ENCODE measurements around the gene SUPT20H. TPM values are rescaled to one million over a fixed set of nuclear protein-coding genes. Genes with fewer than 3 reads are reported as not detected.

SUPT20H gene
- total and polyA plus RNA-seq, 12 donors: 17.9 to 55.2 (median 40.4) TPM

DNA sequence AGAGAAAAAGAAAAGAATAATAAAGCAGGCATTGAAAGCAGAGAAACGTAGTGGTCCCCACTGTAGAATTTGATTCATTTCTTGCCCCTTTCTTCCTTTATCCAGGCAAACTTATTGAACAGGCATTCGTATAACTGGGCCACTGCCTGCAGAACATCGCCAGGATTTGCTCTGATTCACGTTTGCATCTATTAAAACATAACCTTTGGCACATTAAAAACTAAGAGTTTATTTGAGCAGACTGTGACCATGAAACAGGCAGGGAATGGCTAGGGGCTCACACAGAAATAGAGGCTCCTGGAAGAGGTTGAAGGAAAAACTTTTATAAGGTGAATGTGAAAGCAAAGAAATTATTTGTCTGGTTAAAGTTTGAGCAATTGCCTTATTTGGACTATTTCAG is 12.5 kb upstream of the SUPT20H start:
- WGBS, 4 donors: 44 to 59% (median 49%) methylated on average over 4 of the region's 4 CpGs
- intact Hi-C loops (cut with DNase I): no loop called here
- H3K4me1 ChIP-seq (replicated peaks in 1 of 2): no peaks in the 10 kb centered on the region
- H3K4me3 ChIP-seq: no peak overlapping the region
- no peak for DNase-seq
- H3K36me3 ChIP-seq (replicated peaks in 1 of 2): no peaks in the 10 kb centered on the region
- H3K9me3 ChIP-seq (replicated peaks in 1 of 3): no peaks in the 10 kb centered on the region
- no peak overlapping the region for H3K27ac ChIP-seq
- TF ChIP-seq, protein P1, sequence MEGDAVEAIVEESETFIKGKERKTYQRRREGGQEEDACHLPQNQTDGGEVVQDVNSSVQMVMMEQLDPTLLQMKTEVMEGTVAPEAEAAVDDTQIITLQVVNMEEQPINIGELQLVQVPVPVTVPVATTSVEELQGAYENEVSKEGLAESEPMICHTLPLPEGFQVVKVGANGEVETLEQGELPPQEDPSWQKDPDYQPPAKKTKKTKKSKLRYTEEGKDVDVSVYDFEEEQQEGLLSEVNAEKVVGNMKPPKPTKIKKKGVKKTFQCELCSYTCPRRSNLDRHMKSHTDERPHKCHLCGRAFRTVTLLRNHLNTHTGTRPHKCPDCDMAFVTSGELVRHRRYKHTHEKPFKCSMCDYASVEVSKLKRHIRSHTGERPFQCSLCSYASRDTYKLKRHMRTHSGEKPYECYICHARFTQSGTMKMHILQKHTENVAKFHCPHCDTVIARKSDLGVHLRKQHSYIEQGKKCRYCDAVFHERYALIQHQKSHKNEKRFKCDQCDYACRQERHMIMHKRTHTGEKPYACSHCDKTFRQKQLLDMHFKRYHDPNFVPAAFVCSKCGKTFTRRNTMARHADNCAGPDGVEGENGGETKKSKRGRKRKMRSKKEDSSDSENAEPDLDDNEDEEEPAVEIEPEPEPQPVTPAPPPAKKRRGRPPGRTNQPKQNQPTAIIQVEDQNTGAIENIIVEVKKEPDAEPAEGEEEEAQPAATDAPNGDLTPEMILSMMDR (IDR thresholded peaks at IDR 0.05): no peak
- TF ChIP-seq POLR2A (IDR thresholded peaks at IDR 0.05): no peak
- H3K27me3 ChIP-seq: no peaks in the 10 kb centered on the region

DNA sequence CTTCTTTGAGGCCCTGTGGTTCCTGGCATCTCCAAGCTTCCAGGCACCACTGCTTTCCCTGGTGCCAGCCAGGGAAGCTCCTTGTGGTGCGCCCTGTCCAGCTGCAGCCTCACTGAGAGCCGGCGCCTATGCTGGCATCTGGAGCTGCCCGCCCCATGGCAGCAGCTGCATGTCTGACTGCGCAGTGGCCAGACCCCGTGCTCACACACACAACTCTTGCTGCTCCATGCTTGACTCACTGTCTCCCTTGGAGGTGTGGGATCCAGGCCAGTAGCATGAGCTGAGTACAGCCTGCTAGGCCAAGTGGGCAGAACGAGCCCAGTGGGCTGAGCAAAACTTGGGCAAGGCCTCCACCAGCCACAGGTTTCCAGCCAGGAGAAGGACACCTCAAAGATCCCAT is 11.5 kb upstream of the SUPT20H start:
- H3K36me3 ChIP-seq (replicated peaks in 1 of 2): no peaks in the 10 kb centered on the region
- DNase-seq: no peak
- no peaks in the 10 kb centered on the region for H3K4me1 ChIP-seq (replicated peaks in 1 of 2)
- H3K27me3 ChIP-seq: no peaks in the 10 kb centered on the region
- intact Hi-C loops (cut with DNase I): no loop called here
- TF ChIP-seq, protein P1 (IDR thresholded peaks at IDR 0.05): no peak
- TF ChIP-seq POLR2A (IDR thresholded peaks at IDR 0.05): no peak
- no peak overlapping the region for H3K27ac ChIP-seq
- no peak overlapping the region for H3K4me3 ChIP-seq
- no peaks in the 10 kb centered on the region for H3K9me3 ChIP-seq (replicated peaks in 1 of 3)
- WGBS, 4 donors: 63 to 93% (median 89%) methylated on average over 1 to 7 of the region's 7 CpGs

DNA sequence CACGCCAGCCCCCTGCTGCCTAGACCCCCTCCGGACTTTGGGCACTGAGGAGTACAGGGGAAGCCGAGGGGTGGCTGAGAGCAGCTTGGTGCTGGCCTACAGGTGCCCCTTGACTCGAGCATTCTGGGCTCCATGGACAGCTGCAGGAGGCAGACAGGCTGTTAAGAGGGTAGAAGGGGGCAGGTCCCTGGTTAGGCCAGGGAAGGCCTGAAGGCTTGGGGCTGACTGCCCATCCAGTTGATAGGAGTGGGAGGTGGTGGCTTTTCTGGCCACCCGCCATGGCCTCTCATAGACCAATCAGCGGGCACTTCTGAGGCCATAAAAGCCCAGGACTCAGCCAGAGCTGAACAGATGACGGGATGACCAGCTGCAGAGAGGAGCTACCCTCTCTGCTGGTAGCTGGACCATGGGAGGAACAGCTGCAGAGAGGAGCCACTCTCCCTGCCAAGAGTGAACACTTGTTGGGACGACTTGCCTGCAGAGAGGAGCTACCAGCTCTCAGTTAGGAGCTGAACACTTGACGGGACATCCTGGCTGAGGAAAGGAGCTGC is 10.7 kb upstream of the SUPT20H start:
- Histone ChIP-seq H3K4me3 (no peak overlapping the region), H3K4me1 (replicated peaks in 1 of 2) (no peaks in the 10 kb centered on the region), H3K27ac (no peak overlapping the region), H3K27me3 (no peaks in the 10 kb centered on the region), H3K9me3 (replicated peaks in 1 of 3) (no peaks in the 10 kb centered on the region), H3K36me3 (replicated peaks in 1 of 2) (no peaks in the 10 kb centered on the region)
- intact Hi-C loops (cut with DNase I): no loop called here
- no peak for DNase-seq
- TF ChIP-seq, protein P1 (IDR thresholded peaks at IDR 0.05): no peak
- TF ChIP-seq POLR2A (IDR thresholded peaks at IDR 0.05): no peak
- 83 to 89% (median 86%) methylated on average over 5 to 9 of the region's 9 CpGs for WGBS, 4 donors

DNA sequence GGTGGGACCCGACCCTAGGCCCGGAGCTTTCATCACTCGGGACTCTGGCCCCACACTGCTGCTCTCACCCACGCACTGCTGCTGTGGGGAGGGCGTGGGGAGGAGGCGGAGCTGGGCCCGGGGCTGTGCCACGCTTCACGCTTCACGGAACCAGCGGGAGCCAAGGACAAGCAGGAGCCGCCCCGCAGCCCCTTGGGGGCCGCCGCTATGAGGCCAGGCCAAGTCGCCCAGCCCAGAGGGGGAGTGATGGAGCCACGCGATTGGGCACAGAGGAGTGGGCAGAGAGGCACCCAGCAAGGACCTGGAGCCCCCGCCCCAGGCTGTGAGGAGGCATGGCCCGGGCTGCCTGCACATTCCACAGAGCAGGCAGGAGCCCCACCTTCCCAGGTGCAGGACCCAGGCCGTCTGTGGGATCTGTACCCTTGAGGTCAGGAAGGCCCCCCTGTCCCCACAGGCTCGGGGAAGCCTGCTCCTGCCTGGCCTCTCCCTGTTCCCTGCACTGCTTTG is 10.2 kb upstream of the SUPT20H start:
- no peaks in the 10 kb centered on the region for H3K9me3 ChIP-seq (replicated peaks in 1 of 3)
- H3K27ac ChIP-seq: no peak overlapping the region
- H3K4me3 ChIP-seq: no peak overlapping the region
- H3K36me3 ChIP-seq (replicated peaks in 1 of 2): no peaks in the 10 kb centered on the region
- 20 to 84% (median 76%) methylated on average over 1 to 22 of the region's 22 CpGs for WGBS, 4 donors
- H3K4me1 ChIP-seq (replicated peaks in 1 of 2): no peaks in the 10 kb centered on the region
- DNase-seq: no peak
- intact Hi-C loops (cut with DNase I): loop anchor here in 1 of 2 donors (10.0 kb wide), 1 partner anchor 535 kb away; no protein-coding TSS in a partner anchor
- no peak for TF ChIP-seq POLR2A (IDR thresholded peaks at IDR 0.05)
- TF ChIP-seq, protein P1 (IDR thresholded peaks at IDR 0.05): no peak
- no peaks in the 10 kb centered on the region for H3K27me3 ChIP-seq

Data from adrenal gland (tissue), 12 donors.